Measurements from ENCODE around the gene DPM2. TPM values are rescaled to one million over a fixed set of nuclear protein-coding genes. Genes with fewer than 3 reads are reported as not detected.

Gene DPM2
- total RNA-seq, 1 donor from 2014 or later: 32.7 TPM

DNA sequence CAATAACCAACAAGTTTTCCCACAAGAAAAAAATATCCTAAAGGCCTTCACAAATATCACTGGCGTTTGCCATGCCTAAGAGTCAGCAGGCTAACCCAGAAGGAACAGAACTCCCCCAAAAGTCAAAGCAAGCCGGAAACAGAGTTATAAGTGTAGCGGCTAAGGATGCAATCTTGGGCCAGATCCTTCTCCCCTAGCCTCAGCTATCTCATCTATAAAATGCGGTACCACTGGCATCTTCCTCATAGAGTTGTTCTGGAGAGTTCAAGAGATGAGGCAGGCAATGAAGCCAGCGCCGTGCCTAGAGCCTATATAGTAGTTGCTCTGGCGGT, 632 bp downstream of the DPM2 start:
- Histone ChIP-seq H3K36me3 (ENCODE audit: insufficient read depth, low read length) (no peaks in the 10 kb centered on the region), H3K4me1 (ENCODE audit: insufficient read depth, low read length) (peaks cover 21% of the 10 kb centered on the region), H3K4me3 (ENCODE audit: insufficient read depth, low read depth, low read length) (peak overlapping the region; percentile 85), H3K9me3 (ENCODE audit: insufficient read depth, low read depth, low read length) (no peaks in the 10 kb centered on the region), H3K9ac (ENCODE audit: low read length) (peak overlapping the region; percentile 91), H3K4me2 (ENCODE audit: low read length) (peak overlapping the region; percentile 97), H4K20me1 (ENCODE audit: insufficient read depth, low read length) (peaks cover 26% of the 10 kb centered on the region), H3K27ac (ENCODE audit: low read depth, low read length) (peak overlapping the region; percentile 83), H2AFZ (ENCODE audit: low read depth, low read length) (peak overlapping the region; percentile 81), H3K79me2 (ENCODE audit: insufficient read depth, low read length) (peaks cover 39% of the 10 kb centered on the region), H3K27me3 (ENCODE audit: insufficient read depth, low read length) (no peaks in the 10 kb centered on the region)
- DNase-seq (ENCODE audit: low read depth) (no peak), FAIRE-seq (no peak)
- peak overlapping the region; percentile 81 for H3K27ac Mint-ChIP-seq (ENCODE audit: unreplicated experiment)
- TF ChIP-seq, protein P1, sequence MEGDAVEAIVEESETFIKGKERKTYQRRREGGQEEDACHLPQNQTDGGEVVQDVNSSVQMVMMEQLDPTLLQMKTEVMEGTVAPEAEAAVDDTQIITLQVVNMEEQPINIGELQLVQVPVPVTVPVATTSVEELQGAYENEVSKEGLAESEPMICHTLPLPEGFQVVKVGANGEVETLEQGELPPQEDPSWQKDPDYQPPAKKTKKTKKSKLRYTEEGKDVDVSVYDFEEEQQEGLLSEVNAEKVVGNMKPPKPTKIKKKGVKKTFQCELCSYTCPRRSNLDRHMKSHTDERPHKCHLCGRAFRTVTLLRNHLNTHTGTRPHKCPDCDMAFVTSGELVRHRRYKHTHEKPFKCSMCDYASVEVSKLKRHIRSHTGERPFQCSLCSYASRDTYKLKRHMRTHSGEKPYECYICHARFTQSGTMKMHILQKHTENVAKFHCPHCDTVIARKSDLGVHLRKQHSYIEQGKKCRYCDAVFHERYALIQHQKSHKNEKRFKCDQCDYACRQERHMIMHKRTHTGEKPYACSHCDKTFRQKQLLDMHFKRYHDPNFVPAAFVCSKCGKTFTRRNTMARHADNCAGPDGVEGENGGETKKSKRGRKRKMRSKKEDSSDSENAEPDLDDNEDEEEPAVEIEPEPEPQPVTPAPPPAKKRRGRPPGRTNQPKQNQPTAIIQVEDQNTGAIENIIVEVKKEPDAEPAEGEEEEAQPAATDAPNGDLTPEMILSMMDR (IDR thresholded peaks at IDR 0.05; ENCODE audit: insufficient read depth, low read depth, low read length): no peak
- peaks cover 1% of the 10 kb centered on the region for H3K27me3 Mint-ChIP-seq (ENCODE audit: low read depth, unreplicated experiment)
- H3K4me1 Mint-ChIP-seq (ENCODE audit: low read depth, unreplicated experiment): peaks cover 10% of the 10 kb centered on the region
- peaks cover 12% of the 10 kb centered on the region for H3K36me3 Mint-ChIP-seq (ENCODE audit: low read depth, unreplicated experiment)
- peak overlapping the region; percentile 97 for H3K4me3 Mint-ChIP-seq (ENCODE audit: unreplicated experiment)
- no peaks in the 10 kb centered on the region for H3K9me3 Mint-ChIP-seq (ENCODE audit: unreplicated experiment)

DNA sequence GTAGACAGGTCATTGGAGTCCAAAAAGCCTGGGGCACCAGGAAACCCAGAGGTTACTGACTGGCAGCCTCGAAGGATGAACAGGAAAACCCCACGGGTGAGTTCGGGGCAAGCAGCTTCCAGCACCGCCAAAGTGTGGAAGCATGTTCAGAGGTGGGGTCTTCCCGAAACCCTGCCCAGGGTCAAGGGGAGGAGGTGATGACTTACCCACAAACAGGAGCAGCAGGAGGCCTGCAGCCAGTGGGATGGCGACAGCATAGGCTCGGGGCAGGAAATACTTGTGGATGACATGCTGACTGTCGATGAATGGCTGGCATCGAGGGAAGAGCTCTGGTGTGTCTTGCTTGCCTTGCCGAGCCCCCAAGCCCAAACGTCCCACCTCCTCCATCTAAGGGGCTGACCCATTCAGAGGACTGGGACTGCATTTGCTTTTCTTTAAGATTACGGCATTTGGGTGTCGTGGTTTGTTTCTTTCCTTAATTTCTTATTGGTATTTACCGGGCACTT, 1.3 kb downstream of the DPM2 start:
- Mint-ChIP-seq H3K4me1 (ENCODE audit: low read depth, unreplicated experiment) (peaks cover 12% of the 10 kb centered on the region), H3K27ac (ENCODE audit: unreplicated experiment) (peak overlapping the region; percentile 42), H3K27me3 (ENCODE audit: low read depth, unreplicated experiment) (peaks cover 1% of the 10 kb centered on the region), H3K4me3 (ENCODE audit: unreplicated experiment) (peak overlapping the region; percentile 97), H3K36me3 (ENCODE audit: low read depth, unreplicated experiment) (peaks cover 12% of the 10 kb centered on the region), H3K9me3 (ENCODE audit: unreplicated experiment) (no peaks in the 10 kb centered on the region)
- TF ChIP-seq, protein P1 (IDR thresholded peaks at IDR 0.05; ENCODE audit: insufficient read depth, low read depth, low read length): no peak
- TF ChIP-seq EZH2 (IDR thresholded peaks at IDR 0.05; ENCODE audit: insufficient read depth, low read length): no peak
- Histone ChIP-seq H3K4me3 (ENCODE audit: insufficient read depth, low read depth, low read length) (peak overlapping the region; percentile 85), H3K4me2 (ENCODE audit: low read length) (peak overlapping the region; percentile 97), H2AFZ (ENCODE audit: low read depth, low read length) (no peak overlapping the region), H3K4me1 (ENCODE audit: insufficient read depth, low read length) (peaks cover 27% of the 10 kb centered on the region), H3K79me2 (ENCODE audit: insufficient read depth, low read length) (peaks cover 39% of the 10 kb centered on the region), H3K27ac (ENCODE audit: low read depth, low read length) (no peak overlapping the region), H3K36me3 (ENCODE audit: insufficient read depth, low read length) (no peaks in the 10 kb centered on the region), H3K9me3 (ENCODE audit: insufficient read depth, low read depth, low read length) (no peaks in the 10 kb centered on the region), H4K20me1 (ENCODE audit: insufficient read depth, low read length) (peaks cover 26% of the 10 kb centered on the region), H3K9ac (ENCODE audit: low read length) (peak overlapping the region; percentile 91), H3K27me3 (ENCODE audit: insufficient read depth, low read length) (no peaks in the 10 kb centered on the region)
- DNase-seq (ENCODE audit: low read depth): no peak
- FAIRE-seq: no peak

DNA sequence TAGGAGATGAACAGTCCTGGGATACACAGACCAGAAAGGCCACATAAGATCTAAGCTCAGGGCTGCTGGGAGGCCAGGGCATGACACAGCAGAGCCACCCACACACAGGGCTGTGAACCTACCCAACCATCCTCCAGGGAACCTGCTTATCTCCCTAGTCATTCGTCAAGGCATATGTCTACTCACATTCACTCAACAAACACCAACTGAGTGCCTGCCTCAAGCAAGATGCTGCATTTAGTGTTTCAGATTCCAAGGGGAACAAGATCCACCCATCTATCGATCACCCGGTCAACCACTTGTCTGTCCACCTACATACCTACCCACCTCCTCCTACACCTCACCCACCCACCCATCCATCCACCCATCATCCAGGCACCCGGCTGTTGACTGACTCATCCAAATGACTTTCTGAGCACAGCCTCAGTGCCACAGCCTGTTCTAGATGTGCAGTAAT, 1.9 kb downstream of the DPM2 start:
- Histone ChIP-seq H3K9ac (ENCODE audit: low read length) (peak overlapping the region; percentile 91), H3K4me3 (ENCODE audit: insufficient read depth, low read depth, low read length) (peak overlapping the region; percentile 85), H3K27ac (ENCODE audit: low read depth, low read length) (no peak overlapping the region), H3K4me1 (ENCODE audit: insufficient read depth, low read length) (peaks cover 33% of the 10 kb centered on the region), H2AFZ (ENCODE audit: low read depth, low read length) (no peak overlapping the region), H4K20me1 (ENCODE audit: insufficient read depth, low read length) (peaks cover 26% of the 10 kb centered on the region), H3K36me3 (ENCODE audit: insufficient read depth, low read length) (no peaks in the 10 kb centered on the region), H3K4me2 (ENCODE audit: low read length) (peak overlapping the region; percentile 97), H3K27me3 (ENCODE audit: insufficient read depth, low read length) (no peaks in the 10 kb centered on the region), H3K9me3 (ENCODE audit: insufficient read depth, low read depth, low read length) (no peaks in the 10 kb centered on the region), H3K79me2 (ENCODE audit: insufficient read depth, low read length) (peaks cover 39% of the 10 kb centered on the region)
- TF ChIP-seq, protein P1 (IDR thresholded peaks at IDR 0.05; ENCODE audit: insufficient read depth, low read depth, low read length): no peak
- no peak for TF ChIP-seq EZH2 (IDR thresholded peaks at IDR 0.05; ENCODE audit: insufficient read depth, low read length)
- DNase-seq (ENCODE audit: low read depth) (no peak), FAIRE-seq (no peak)
- peaks cover 1% of the 10 kb centered on the region for H3K27me3 Mint-ChIP-seq (ENCODE audit: low read depth, unreplicated experiment)
- H3K4me3 Mint-ChIP-seq (ENCODE audit: unreplicated experiment): peak overlapping the region; percentile 97
- no peaks in the 10 kb centered on the region for H3K9me3 Mint-ChIP-seq (ENCODE audit: unreplicated experiment)
- H3K36me3 Mint-ChIP-seq (ENCODE audit: low read depth, unreplicated experiment): peaks cover 12% of the 10 kb centered on the region
- H3K27ac Mint-ChIP-seq (ENCODE audit: unreplicated experiment): no peak overlapping the region
- peaks cover 17% of the 10 kb centered on the region for H3K4me1 Mint-ChIP-seq (ENCODE audit: low read depth, unreplicated experiment)
